Uterus (tissue), 4 donors: ENCODE measurements around the gene DDX25. TPM values are rescaled to one million over a fixed set of nuclear protein-coding genes. Genes with fewer than 3 reads are reported as not detected.

Experiments used
- DNase-seq, 2 donors: peaks; one replicate each; pipeline ENCODE4 v3.0.0-alpha.2; 2019 to 2020
- H3K27ac ChIP-seq, 2 donors: fragments of 200-600 bp; sonication (generic); 1 replicate in 1 of 2; 2 replicates in 1 of 2; pipeline ENCODE4 v1.5.1; 2016 to 2018
- H3K27me3 ChIP-seq, 2 donors: fragments of 200-600 bp; sonication (generic); one replicate each; pipeline ENCODE4 v1.5.1; 2018 to 2019; ENCODE audit warnings: control low read depth in 1 of 2
- H3K36me3 ChIP-seq, 2 donors: fragments of 200-600 bp; sonication (generic); one replicate each; pipeline ENCODE4 v1.5.1; 2019; ENCODE audit warnings: control low read depth in 1 of 2
- H3K4me1 ChIP-seq, 2 donors: fragments of 200-600 bp; sonication (generic); one replicate each; pipeline ENCODE4 v1.5.1; 2018 to 2019; ENCODE audit warnings: control low read depth in 1 of 2
- H3K4me3 ChIP-seq, 2 donors: fragments of 200-600 bp; sonication (generic); 1 replicate in 1 of 2; 2 replicates in 1 of 2; pipeline ENCODE4 v1.5.1; 2018 to 2019; ENCODE audit warnings: mild to moderate bottlenecking in 1 of 2
- H3K9me3 ChIP-seq, 2 donors: fragments of 200-600 bp; sonication (generic); one replicate each; pipeline ENCODE4 v1.5.1; 2019; ENCODE audit warnings: control low read depth in 1 of 2
- CTCF ChIP-seq, 4 experiments: fragments of 200-600 bp in 2 of 4; fragments of 450-650 bp in 2 of 4; sonication (generic) in 2 of 4; IDR thresholded peaks; one replicate each; pipeline ENCODE4 v1.5.1; 2016 to 2019; ENCODE audit warnings: antibody characterized with exemption in 4 of 4, mild to moderate bottlenecking in 2 of 4, moderate library complexity in 1 of 4
- POLR2A ChIP-seq, 2 donors: fragments of 450-650 bp; IDR thresholded peaks; one replicate each; pipeline ENCODE4 v1.6.1; 2016; ENCODE audit warnings: antibody characterized with exemption in 2 of 2, mild to moderate bottlenecking in 1 of 2, moderate library complexity in 1 of 2
- intact Hi-C: fragments of 100-400 bp; cut with DNase I; formaldehyde crosslinking; loops from one replicate; pipeline ENCODE4 v1.15.1; 2023; ENCODE audit warnings: low total_unique reads
- total RNA-seq, 4 donors: library from RNA; depleted of rRNA in 3 of 4; stranded (reverse); fragments of >200 nt in 3 of 4; gene quantifications; one replicate each; pipeline versions ENCODE4 v1.1.0 to v1.2.4, GENCODE V29; 2014 to 2023
- donor health status: DM: yes; HTN: yes; CAD: no.

The DDX25 gene
- total RNA-seq, 4 donors from 2014 or later: 0.46 to 1.1 TPM; not detected in 2

GRCh38 chr11:125938418-125938817, 34.1 kb downstream of the DDX25 start:
- intact Hi-C loops: no loop called here
- H3K27me3 ChIP-seq: no peaks in the 10 kb centered on the region
- DNase-seq: no peak
- no peaks in the 10 kb centered on the region for H3K4me1 ChIP-seq
- TF ChIP-seq POLR2A (IDR thresholded peaks at IDR 0.05) (no peak), CTCF (IDR thresholded peaks at IDR 0.05) (no peak)
- H3K4me3 ChIP-seq: no peak overlapping the region
- no peaks in the 10 kb centered on the region for H3K36me3 ChIP-seq
- no peaks in the 10 kb centered on the region for H3K9me3 ChIP-seq
- H3K27ac ChIP-seq: peak overlapping the region; percentile 55 to 58

- Histone ChIP-seq H3K4me1 (no peaks in the 10 kb centered on the region), H3K27ac (peak overlapping the region; percentile 55 to 58), H3K4me3 (no peak overlapping the region), H3K36me3 (no peaks in the 10 kb centered on the region), H3K27me3 (no peaks in the 10 kb centered on the region), H3K9me3 (no peaks in the 10 kb centered on the region)
- intact Hi-C loops: no loop called here
- DNase-seq: peak in 1 of 2 donors; percentile 73
- TF ChIP-seq POLR2A (IDR thresholded peaks at IDR 0.05) (no peak), CTCF (IDR thresholded peaks at IDR 0.05) (no peak)
These were observed 34.8 kb downstream of the DDX25 start for GRCh38 chr11:125939081-125939521.

GRCh38 chr11:125940145-125940544, 35.8 kb downstream of the DDX25 start:
- Histone ChIP-seq H3K27me3 (no peaks in the 10 kb centered on the region), H3K9me3 (no peaks in the 10 kb centered on the region), H3K4me3 (no peak overlapping the region), H3K36me3 (no peaks in the 10 kb centered on the region), H3K4me1 (no peaks in the 10 kb centered on the region), H3K27ac (no peak overlapping the region)
- intact Hi-C loops: loop anchor here (10.0 kb wide), 1 partner anchor 125 kb away; the partner anchor contains the start of gene CDON
- DNase-seq: no peak
- TF ChIP-seq POLR2A (IDR thresholded peaks at IDR 0.05) (no peak), CTCF (IDR thresholded peaks at IDR 0.05) (no peak)

GRCh38 chr11:125941267-125941618, 36.9 kb downstream of the DDX25 start:
- Histone ChIP-seq H3K27ac (no peak overlapping the region), H3K4me3 (no peak overlapping the region), H3K9me3 (no peaks in the 10 kb centered on the region), H3K27me3 (no peaks in the 10 kb centered on the region), H3K4me1 (no peaks in the 10 kb centered on the region), H3K36me3 (no peaks in the 10 kb centered on the region)
- no peak for DNase-seq
- intact Hi-C loops: loop anchor here (10.0 kb wide), 1 partner anchor 124 kb away; the partner anchor contains the start of gene CDON
- no peak for TF ChIP-seq POLR2A (IDR thresholded peaks at IDR 0.05)
- TF ChIP-seq CTCF (IDR thresholded peaks at IDR 0.05): no peak

- TF ChIP-seq CTCF (IDR thresholded peaks at IDR 0.05) (peak; percentile 14 to 38 (median 26)), POLR2A (IDR thresholded peaks at IDR 0.05) (no peak)
- no peaks in the 10 kb centered on the region for H3K27me3 ChIP-seq
- H3K9me3 ChIP-seq: no peaks in the 10 kb centered on the region
- no peak overlapping the region for H3K27ac ChIP-seq
- H3K36me3 ChIP-seq: no peaks in the 10 kb centered on the region
- no peak overlapping the region for H3K4me3 ChIP-seq
- H3K4me1 ChIP-seq: no peaks in the 10 kb centered on the region
- no peak for DNase-seq
- intact Hi-C loops: loop anchor here (10.0 kb wide), 1 partner anchor 123 kb away; the partner anchor contains the start of gene CDON
These were observed 37.6 kb downstream of the DDX25 start for GRCh38 chr11:125941619-125942611.
